Measurements from ENCODE around the gene FAM136A. TPM values are rescaled to one million over a fixed set of nuclear protein-coding genes. Genes with fewer than 3 reads are reported as not detected.

FAM136A gene
- total RNA-seq, 1 experiment from 2014 or later: 53.4 TPM

- Histone ChIP-seq H3K36me3 (ENCODE audit: control insufficient read depth, insufficient read depth, low read length) (no peaks in the 10 kb centered on the region), H3K9me3 (ENCODE audit: control insufficient read depth, insufficient read depth, low read depth, low read length) (no peaks in the 10 kb centered on the region), H3K27ac (ENCODE audit: low read length) (no peak overlapping the region), H3K4me1 (ENCODE audit: control insufficient read depth, insufficient read depth, low read length) (no peaks in the 10 kb centered on the region), H3K4me3 (ENCODE audit: low read depth in 2 of 2, low read length in 2 of 2) (no peak overlapping the region), H3K27me3 (ENCODE audit: control insufficient read depth, insufficient read depth, low read length) (no peaks in the 10 kb centered on the region)
- no peak for ATAC-seq
- TF ChIP-seq, protein P1, sequence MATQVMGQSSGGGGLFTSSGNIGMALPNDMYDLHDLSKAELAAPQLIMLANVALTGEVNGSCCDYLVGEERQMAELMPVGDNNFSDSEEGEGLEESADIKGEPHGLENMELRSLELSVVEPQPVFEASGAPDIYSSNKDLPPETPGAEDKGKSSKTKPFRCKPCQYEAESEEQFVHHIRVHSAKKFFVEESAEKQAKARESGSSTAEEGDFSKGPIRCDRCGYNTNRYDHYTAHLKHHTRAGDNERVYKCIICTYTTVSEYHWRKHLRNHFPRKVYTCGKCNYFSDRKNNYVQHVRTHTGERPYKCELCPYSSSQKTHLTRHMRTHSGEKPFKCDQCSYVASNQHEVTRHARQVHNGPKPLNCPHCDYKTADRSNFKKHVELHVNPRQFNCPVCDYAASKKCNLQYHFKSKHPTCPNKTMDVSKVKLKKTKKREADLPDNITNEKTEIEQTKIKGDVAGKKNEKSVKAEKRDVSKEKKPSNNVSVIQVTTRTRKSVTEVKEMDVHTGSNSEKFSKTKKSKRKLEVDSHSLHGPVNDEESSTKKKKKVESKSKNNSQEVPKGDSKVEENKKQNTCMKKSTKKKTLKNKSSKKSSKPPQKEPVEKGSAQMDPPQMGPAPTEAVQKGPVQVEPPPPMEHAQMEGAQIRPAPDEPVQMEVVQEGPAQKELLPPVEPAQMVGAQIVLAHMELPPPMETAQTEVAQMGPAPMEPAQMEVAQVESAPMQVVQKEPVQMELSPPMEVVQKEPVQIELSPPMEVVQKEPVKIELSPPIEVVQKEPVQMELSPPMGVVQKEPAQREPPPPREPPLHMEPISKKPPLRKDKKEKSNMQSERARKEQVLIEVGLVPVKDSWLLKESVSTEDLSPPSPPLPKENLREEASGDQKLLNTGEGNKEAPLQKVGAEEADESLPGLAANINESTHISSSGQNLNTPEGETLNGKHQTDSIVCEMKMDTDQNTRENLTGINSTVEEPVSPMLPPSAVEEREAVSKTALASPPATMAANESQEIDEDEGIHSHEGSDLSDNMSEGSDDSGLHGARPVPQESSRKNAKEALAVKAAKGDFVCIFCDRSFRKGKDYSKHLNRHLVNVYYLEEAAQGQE (IDR thresholded peaks at IDR 0.05; ENCODE audit: insufficient read depth in 1 of 2, low read depth in 2 of 2, low read length in 1 of 2): no peak
- no peak for TF ChIP-seq CTCF (IDR thresholded peaks at IDR 0.05)
- TF ChIP-seq TCF7L2 (IDR thresholded peaks at IDR 0.05; ENCODE audit: low read depth, low read length): no peak
- ChIA-PET CTCF (interaction anchor here (0.7 kb wide), 1 partner anchor 474 kb away, joined by 5 read pairs; no protein-coding TSS in a partner anchor), POLR2A (no interaction called here)
- BruUV-seq (replicated peaks): no TSS peak
- intact Hi-C loops (cut with micrococcal nuclease; ENCODE audit: unreplicated experiment): no loop called here
- in situ Hi-C loops (cut with HindIII; ENCODE audit: low pct_unique_long_range_greater_than_20kb, low sequenced_read_pairs): no loop called here
- no peak for DNase-seq (ENCODE audit: low read depth, low spot score)
Measured at GRCh38 chr2:70310899-70311298, 9.0 kb upstream of the FAM136A start.

GRCh38 chr2:70305531-70305930, 3.7 kb upstream of the FAM136A start:
- ATAC-seq: no peak
- H3K27ac ChIP-seq (ENCODE audit: low read length): no peak overlapping the region
- H3K27me3 ChIP-seq (ENCODE audit: control insufficient read depth, insufficient read depth, low read length): no peaks in the 10 kb centered on the region
- in situ Hi-C loops (cut with HindIII; ENCODE audit: low pct_unique_long_range_greater_than_20kb, low sequenced_read_pairs): no loop called here
- POLR2A ChIA-PET: interaction anchor here (0.7 kb wide), 1 partner anchor 12 kb away, joined by 11 read pairs; no protein-coding TSS in a partner anchor
- no peaks in the 10 kb centered on the region for H3K9me3 ChIP-seq (ENCODE audit: control insufficient read depth, insufficient read depth, low read depth, low read length)
- H3K4me3 ChIP-seq (ENCODE audit: low read depth in 2 of 2, low read length in 2 of 2): no peak overlapping the region
- CTCF ChIA-PET: interaction anchor here (0.7 to 1.0 kb wide), 6 partner anchors 29 to 564 kb away, joined by 3 to 7 read pairs (median 6); no protein-coding TSS in a partner anchor
- no peaks in the 10 kb centered on the region for H3K36me3 ChIP-seq (ENCODE audit: control insufficient read depth, insufficient read depth, low read length)
- BruUV-seq (replicated peaks): no TSS peak
- no peak for DNase-seq (ENCODE audit: low read depth, low spot score)
- TF ChIP-seq TCF7L2 (IDR thresholded peaks at IDR 0.05; ENCODE audit: low read depth, low read length) (no peak), SIN3A (IDR thresholded peaks at IDR 0.05; ENCODE audit: borderline replicate concordance, insufficient read depth, low read depth, low read length) (no peak), POLR2AphosphoS5 (IDR thresholded peaks at IDR 0.05; ENCODE audit: low read depth, low read length) (no peak), CTCF (IDR thresholded peaks at IDR 0.05) (no peak)
- TF ChIP-seq, protein P1 (IDR thresholded peaks at IDR 0.05; ENCODE audit: insufficient read depth in 1 of 2, low read depth in 2 of 2, low read length in 1 of 2): no peak
- peaks cover 5% of the 10 kb centered on the region for H3K4me1 ChIP-seq (ENCODE audit: control insufficient read depth, insufficient read depth, low read length)
- intact Hi-C loops (cut with micrococcal nuclease; ENCODE audit: unreplicated experiment): loop anchor here (10.0 kb wide), 1 partner anchor 309 kb away; no protein-coding TSS in a partner anchor

Data from Panc1 (cell line).